Fibroblast of lung (primary cell): Measurements from ENCODE around the gene NEAT1.

Source experiments
- CTCF ChIP-seq, 2 donors: IDR thresholded peaks in 1 of 2; conservative IDR thresholded peaks in 1 of 2; 1 replicate in 1 of 2; 2 replicates in 1 of 2; pipeline ENCODE4 v1.5.1; 2011 to 2012; ENCODE audit warnings: low read length in 2 of 2, control low read depth in 1 of 2, inconsistent platforms in 1 of 2, low read depth in 1 of 2, mild to moderate bottlenecking in 1 of 2
- EZH2 ChIP-seq: IDR thresholded peaks from 2 replicates; pipeline ENCODE4 v1.5.1; 2012; ENCODE audit warnings: low read length, control low read depth, mild to moderate bottlenecking; ENCODE audit errors: missing control alignments

GRCh38 chr11:65379698-65380459 lies 42.7 kb upstream of the NEAT1 start:
- no peak for TF ChIP-seq CTCF (conservative IDR thresholded peaks at IDR 0.05 in 1 of 2, IDR thresholded peaks at IDR 0.05 in 1 of 2; ENCODE audit: low read depth in 1 of 2, low read length in 2 of 2)
- no peak for TF ChIP-seq EZH2
